Osteoblast (primary cell): ENCODE measurements around the gene STX10. TPM values are rescaled to one million over a fixed set of nuclear protein-coding genes. Genes with fewer than 3 reads are reported as not detected.

Experiments
- DNase-seq: peaks from one replicate; pipeline ENCODE4 v3.0.0; 2011; ENCODE audit warnings: low spot score, mixed read lengths; ENCODE audit not compliant: insufficient read length; ENCODE audit errors: missing footprints
- H2AFZ ChIP-seq: 2 replicates; pipeline ENCODE4 v1.6.0; 2011; ENCODE audit warnings: mild to moderate bottlenecking, low read length
- H3K27ac ChIP-seq: 2 replicates; pipeline ENCODE4 v1.5.1; 2011; ENCODE audit warnings: mild to moderate bottlenecking, low read depth, low read length, moderate library complexity
- H3K27me3 ChIP-seq: 2 replicates; pipeline ENCODE4 v1.6.0; 2012; ENCODE audit warnings: mild to moderate bottlenecking, control low read depth, inconsistent platforms, low read length, moderate library complexity; ENCODE audit not compliant: insufficient read depth
- H3K36me3 ChIP-seq: 2 replicates; pipeline ENCODE4 v1.5.1; 2011; ENCODE audit warnings: mild to moderate bottlenecking, low read length, control low read depth, moderate library complexity; ENCODE audit not compliant: insufficient read depth
- H3K4me1 ChIP-seq: 2 replicates; pipeline ENCODE4 v1.5.1; 2011; ENCODE audit warnings: mild to moderate bottlenecking, low read length, control low read depth, moderate library complexity; ENCODE audit not compliant: insufficient read depth
- H3K4me2 ChIP-seq: 2 replicates; pipeline ENCODE4 v1.6.0; 2011; ENCODE audit warnings: mild to moderate bottlenecking, low read length; ENCODE audit not compliant: insufficient read depth
- H3K4me3 ChIP-seq: fragments of 200-600 bp; sonication (generic); 3 replicates; pipeline ENCODE4 v1.5.1; 2012; ENCODE audit warnings: mild to moderate bottlenecking, low read length, inconsistent platforms; ENCODE audit not compliant: insufficient read depth
- H3K79me2 ChIP-seq: 2 replicates; pipeline ENCODE4 v1.6.0; 2012; ENCODE audit warnings: mild to moderate bottlenecking, low read length, control low read depth, inconsistent platforms; ENCODE audit not compliant: insufficient read depth
- H3K9me3 ChIP-seq: 2 replicates; pipeline ENCODE4 v1.5.1; 2011; ENCODE audit warnings: low read depth, low read length, control low read depth
- H4K20me1 ChIP-seq: 2 replicates; pipeline ENCODE4 v1.6.0; 2012; ENCODE audit warnings: mild to moderate bottlenecking, low read length, control low read depth; ENCODE audit not compliant: insufficient read depth
- total RNA-seq: library from RNA; depleted of rRNA; stranded (reverse); fragments of >200 nt; gene quantifications from 2 replicates; pipeline ENCODE4 v1.2.3, GENCODE V29; 2012
- TF ChIP-seq, protein P1 (sequence below): IDR thresholded peaks from 2 replicates; pipeline ENCODE4 v1.5.1; 2011; ENCODE audit warnings: mild to moderate bottlenecking, low read depth, low read length, moderate library complexity; ENCODE audit errors: extremely low read depth

Gene STX10
- total RNA-seq, 1 donor, result 81.1 TPM

GRCh38 chr19:13162724-13163608 lies 12.8 kb upstream of the STX10 start:
- no peaks in the 10 kb centered on the region for H3K36me3 ChIP-seq
- no peaks in the 10 kb centered on the region for H3K9me3 ChIP-seq
- H3K27me3 ChIP-seq, result no peaks in the 10 kb centered on the region
- no peaks in the 10 kb centered on the region for H4K20me1 ChIP-seq
- peak; percentile 95 for DNase-seq
- TF ChIP-seq, protein P1, sequence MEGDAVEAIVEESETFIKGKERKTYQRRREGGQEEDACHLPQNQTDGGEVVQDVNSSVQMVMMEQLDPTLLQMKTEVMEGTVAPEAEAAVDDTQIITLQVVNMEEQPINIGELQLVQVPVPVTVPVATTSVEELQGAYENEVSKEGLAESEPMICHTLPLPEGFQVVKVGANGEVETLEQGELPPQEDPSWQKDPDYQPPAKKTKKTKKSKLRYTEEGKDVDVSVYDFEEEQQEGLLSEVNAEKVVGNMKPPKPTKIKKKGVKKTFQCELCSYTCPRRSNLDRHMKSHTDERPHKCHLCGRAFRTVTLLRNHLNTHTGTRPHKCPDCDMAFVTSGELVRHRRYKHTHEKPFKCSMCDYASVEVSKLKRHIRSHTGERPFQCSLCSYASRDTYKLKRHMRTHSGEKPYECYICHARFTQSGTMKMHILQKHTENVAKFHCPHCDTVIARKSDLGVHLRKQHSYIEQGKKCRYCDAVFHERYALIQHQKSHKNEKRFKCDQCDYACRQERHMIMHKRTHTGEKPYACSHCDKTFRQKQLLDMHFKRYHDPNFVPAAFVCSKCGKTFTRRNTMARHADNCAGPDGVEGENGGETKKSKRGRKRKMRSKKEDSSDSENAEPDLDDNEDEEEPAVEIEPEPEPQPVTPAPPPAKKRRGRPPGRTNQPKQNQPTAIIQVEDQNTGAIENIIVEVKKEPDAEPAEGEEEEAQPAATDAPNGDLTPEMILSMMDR, result no peak
- peak overlapping the region; percentile 90 for H2AFZ ChIP-seq
- H3K79me2 ChIP-seq, result no peaks in the 10 kb centered on the region
- H3K4me2 ChIP-seq, result peak overlapping the region; percentile 86
- H3K27ac ChIP-seq, result peak overlapping the region; percentile 86
- H3K4me3 ChIP-seq, result peak overlapping the region; percentile 61
- peaks cover 49% of the 10 kb centered on the region for H3K4me1 ChIP-seq

DNA sequence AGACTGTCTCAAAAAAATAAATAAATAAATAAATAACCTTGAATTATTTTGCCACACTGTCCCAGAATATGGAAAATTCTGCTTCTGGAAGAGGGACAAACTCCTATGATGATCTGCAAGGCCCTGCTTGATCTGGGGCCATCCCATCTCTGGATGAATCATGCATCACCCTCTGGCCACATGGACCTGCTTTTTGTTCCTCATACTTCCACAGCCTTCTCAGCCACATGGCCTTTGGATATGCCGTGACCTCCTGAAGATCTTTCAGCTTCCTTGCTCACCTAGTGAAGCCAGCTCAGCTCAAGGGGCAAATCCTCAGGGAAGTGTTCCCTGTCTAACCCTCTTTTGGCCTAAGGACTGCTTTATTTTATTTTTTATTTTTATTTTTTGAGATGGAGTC lies 10.4 kb upstream of the STX10 start:
- Histone ChIP-seq H2AFZ (peak overlapping the region; percentile 51), H3K4me2 (no peak overlapping the region), H3K27ac (no peak overlapping the region), H3K36me3 (no peaks in the 10 kb centered on the region), H3K27me3 (no peaks in the 10 kb centered on the region), H3K4me1 (peaks cover 44% of the 10 kb centered on the region), H3K79me2 (no peaks in the 10 kb centered on the region), H3K4me3 (no peak overlapping the region), H4K20me1 (no peaks in the 10 kb centered on the region), H3K9me3 (no peaks in the 10 kb centered on the region)
- DNase-seq, result peak; percentile 93
- TF ChIP-seq, protein P1, result no peak

GRCh38 chr19:13159713-13160112 lies 9.5 kb upstream of the STX10 start:
- no peaks in the 10 kb centered on the region for H3K27me3 ChIP-seq
- no peak overlapping the region for H3K4me3 ChIP-seq
- H3K36me3 ChIP-seq, result no peaks in the 10 kb centered on the region
- TF ChIP-seq, protein P1, result no peak
- H3K4me1 ChIP-seq, result peaks cover 43% of the 10 kb centered on the region
- no peaks in the 10 kb centered on the region for H4K20me1 ChIP-seq
- no peak for DNase-seq
- peaks cover 4% of the 10 kb centered on the region for H3K79me2 ChIP-seq
- H3K9me3 ChIP-seq, result no peaks in the 10 kb centered on the region
- no peak overlapping the region for H2AFZ ChIP-seq
- no peak overlapping the region for H3K4me2 ChIP-seq
- H3K27ac ChIP-seq, result no peak overlapping the region

GRCh38 chr19:13155472-13156359 lies 5.5 kb upstream of the STX10 start:
- peak; percentile 97 for DNase-seq
- peak overlapping the region; percentile 94 for H3K27ac ChIP-seq

More at GRCh38 chr19:13155472-13156359, 5.5 kb upstream of the STX10 start:
- Histone ChIP-seq H3K36me3 (no peaks in the 10 kb centered on the region), H3K9me3 (no peaks in the 10 kb centered on the region), H2AFZ (no peak overlapping the region), H3K4me2 (peak overlapping the region; percentile 97), H3K79me2 (peaks cover 33% of the 10 kb centered on the region), H3K27me3 (no peaks in the 10 kb centered on the region), H4K20me1 (peaks cover 17% of the 10 kb centered on the region), H3K4me3 (peak overlapping the region; percentile 71), H3K4me1 (peaks cover 28% of the 10 kb centered on the region)
- TF ChIP-seq, protein P1, result no peak
